ENCODE measurements around the gene VAV3. TPM values are rescaled to one million over a fixed set of nuclear protein-coding genes. Genes with fewer than 3 reads are reported as not detected.
A peak's percentile ranks its signal among the peaks of the same experiment; 100 is the strongest.

The VAV3 gene
- total RNA-seq, 4 donors from 2014 or later: 117 to 239 (median 135) TPM

DNA sequence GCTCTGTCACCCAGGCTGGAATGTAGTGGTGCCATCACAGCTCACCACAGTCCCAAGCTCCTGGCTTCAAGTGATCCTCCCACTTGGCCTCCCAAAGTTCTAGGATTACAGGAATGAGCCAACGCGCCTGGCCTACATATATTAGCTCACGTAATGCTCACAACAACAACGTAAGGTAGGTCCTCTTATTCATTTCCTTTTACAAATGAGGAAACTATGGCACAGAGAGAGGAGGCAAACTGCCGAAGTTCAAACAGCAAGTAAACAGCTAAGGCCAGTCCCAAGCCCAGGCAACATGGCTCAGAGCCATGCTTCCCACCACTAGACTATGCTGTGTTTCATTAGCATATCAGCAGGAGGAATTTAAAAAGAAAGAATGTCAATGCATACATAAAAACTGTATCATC lies 284.4 kb downstream of the VAV3 start:
- H3K27me3 ChIP-seq: no peaks in the 10 kb centered on the region
- H3K4me1 ChIP-seq: peaks cover 53% of the 10 kb centered on the region
- DNase-seq (ENCODE audit: low spot score in 2 of 2): no peak
- no peaks in the 10 kb centered on the region for H3K36me3 ChIP-seq
- H3K27ac ChIP-seq: peak overlapping the region; percentile 35
- H3K4me3 ChIP-seq: no peak overlapping the region
- WGBS: 61% methylated on average over 5 of the region's 5 CpGs
- no peaks in the 10 kb centered on the region for H3K9me3 ChIP-seq
- TF ChIP-seq POLR2A (IDR thresholded peaks at IDR 0.05): no peak
- TF ChIP-seq EP300 (IDR thresholded peaks at IDR 0.05): no peak
- no peak for TF ChIP-seq POLR2AphosphoS5 (IDR thresholded peaks at IDR 0.05)
- TF ChIP-seq, protein P1, sequence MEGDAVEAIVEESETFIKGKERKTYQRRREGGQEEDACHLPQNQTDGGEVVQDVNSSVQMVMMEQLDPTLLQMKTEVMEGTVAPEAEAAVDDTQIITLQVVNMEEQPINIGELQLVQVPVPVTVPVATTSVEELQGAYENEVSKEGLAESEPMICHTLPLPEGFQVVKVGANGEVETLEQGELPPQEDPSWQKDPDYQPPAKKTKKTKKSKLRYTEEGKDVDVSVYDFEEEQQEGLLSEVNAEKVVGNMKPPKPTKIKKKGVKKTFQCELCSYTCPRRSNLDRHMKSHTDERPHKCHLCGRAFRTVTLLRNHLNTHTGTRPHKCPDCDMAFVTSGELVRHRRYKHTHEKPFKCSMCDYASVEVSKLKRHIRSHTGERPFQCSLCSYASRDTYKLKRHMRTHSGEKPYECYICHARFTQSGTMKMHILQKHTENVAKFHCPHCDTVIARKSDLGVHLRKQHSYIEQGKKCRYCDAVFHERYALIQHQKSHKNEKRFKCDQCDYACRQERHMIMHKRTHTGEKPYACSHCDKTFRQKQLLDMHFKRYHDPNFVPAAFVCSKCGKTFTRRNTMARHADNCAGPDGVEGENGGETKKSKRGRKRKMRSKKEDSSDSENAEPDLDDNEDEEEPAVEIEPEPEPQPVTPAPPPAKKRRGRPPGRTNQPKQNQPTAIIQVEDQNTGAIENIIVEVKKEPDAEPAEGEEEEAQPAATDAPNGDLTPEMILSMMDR (IDR thresholded peaks at IDR 0.05): no peak

GRCh38 chr1:107679411-107679953 lies 285.5 kb downstream of the VAV3 start:
- Histone ChIP-seq H3K27ac (peak overlapping the region; percentile 1), H3K4me3 (no peak overlapping the region), H3K4me1 (peaks cover 53% of the 10 kb centered on the region), H3K9me3 (no peaks in the 10 kb centered on the region), H3K36me3 (peaks cover 5% of the 10 kb centered on the region), H3K27me3 (no peaks in the 10 kb centered on the region)
- TF ChIP-seq POLR2AphosphoS5 (IDR thresholded peaks at IDR 0.05) (no peak), POLR2A (IDR thresholded peaks at IDR 0.05) (no peak), EP300 (IDR thresholded peaks at IDR 0.05) (no peak)
- TF ChIP-seq, protein P1 (IDR thresholded peaks at IDR 0.05): no peak
- 56% methylated on average over 2 of the region's 2 CpGs for WGBS
- no peak for DNase-seq (ENCODE audit: low spot score in 2 of 2)

- Histone ChIP-seq H3K27me3 (no peaks in the 10 kb centered on the region), H3K36me3 (peaks cover 6% of the 10 kb centered on the region), H3K27ac (no peak overlapping the region), H3K9me3 (no peaks in the 10 kb centered on the region), H3K4me1 (peaks cover 50% of the 10 kb centered on the region), H3K4me3 (no peak overlapping the region)
- no peak for DNase-seq (ENCODE audit: low spot score in 2 of 2)
- WGBS: 78% methylated on average over 2 of the region's 2 CpGs
- TF ChIP-seq POLR2AphosphoS5 (IDR thresholded peaks at IDR 0.05) (no peak), EP300 (IDR thresholded peaks at IDR 0.05) (no peak), POLR2A (IDR thresholded peaks at IDR 0.05) (no peak)
- TF ChIP-seq, protein P1 (IDR thresholded peaks at IDR 0.05): no peak
These were observed 286.0 kb downstream of the VAV3 start for GRCh38 chr1:107678993-107679392.

- WGBS: 57% methylated on average over 3 of the region's 3 CpGs
- Histone ChIP-seq H3K36me3 (peaks cover 6% of the 10 kb centered on the region), H3K4me1 (peaks cover 45% of the 10 kb centered on the region), H3K9me3 (no peaks in the 10 kb centered on the region), H3K27me3 (no peaks in the 10 kb centered on the region), H3K4me3 (peak overlapping the region; percentile 10), H3K27ac (peak overlapping the region; percentile 51)
- no peak for DNase-seq (ENCODE audit: low spot score in 2 of 2)
- peak in 1 of 3 donors; percentile 17 for TF ChIP-seq POLR2AphosphoS5 (IDR thresholded peaks at IDR 0.05)
- TF ChIP-seq POLR2A (IDR thresholded peaks at IDR 0.05): no peak
These were observed 287.3 kb downstream of the VAV3 start for GRCh38 chr1:107677697-107678096.

DNA sequence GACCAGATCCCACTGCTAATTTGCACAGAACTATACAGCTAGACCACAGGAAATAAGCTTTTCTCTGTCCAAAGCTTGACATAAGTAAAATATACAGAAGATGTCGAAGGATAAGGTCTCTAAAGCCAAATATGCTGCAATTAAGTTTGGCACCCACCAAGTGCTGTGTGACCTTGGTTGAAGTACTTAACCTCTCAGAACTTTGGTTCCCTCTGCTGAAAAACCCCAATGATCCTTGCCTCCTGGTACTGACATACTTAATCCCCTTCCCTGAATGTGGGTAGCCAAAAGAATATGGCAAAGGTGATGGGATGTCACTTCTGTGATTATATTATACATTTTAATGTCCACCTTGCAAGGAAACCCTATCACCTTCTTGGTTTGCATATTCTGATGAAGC lies 290.5 kb downstream of the VAV3 start:
- H3K9me3 ChIP-seq: no peaks in the 10 kb centered on the region
- H3K27ac ChIP-seq: no peak overlapping the region
- 82% methylated on average over 1 of the region's 1 CpG for WGBS
- TF ChIP-seq POLR2AphosphoS5 (IDR thresholded peaks at IDR 0.05): no peak
- TF ChIP-seq, protein P1 (IDR thresholded peaks at IDR 0.05): no peak
- no peak for TF ChIP-seq EP300 (IDR thresholded peaks at IDR 0.05)
- no peak for TF ChIP-seq POLR2A (IDR thresholded peaks at IDR 0.05)
- DNase-seq (ENCODE audit: low spot score in 2 of 2): no peak
- H3K27me3 ChIP-seq: no peaks in the 10 kb centered on the region
- H3K4me1 ChIP-seq: peaks cover 50% of the 10 kb centered on the region
- H3K36me3 ChIP-seq: peaks cover 6% of the 10 kb centered on the region
- no peak overlapping the region for H3K4me3 ChIP-seq

DNA sequence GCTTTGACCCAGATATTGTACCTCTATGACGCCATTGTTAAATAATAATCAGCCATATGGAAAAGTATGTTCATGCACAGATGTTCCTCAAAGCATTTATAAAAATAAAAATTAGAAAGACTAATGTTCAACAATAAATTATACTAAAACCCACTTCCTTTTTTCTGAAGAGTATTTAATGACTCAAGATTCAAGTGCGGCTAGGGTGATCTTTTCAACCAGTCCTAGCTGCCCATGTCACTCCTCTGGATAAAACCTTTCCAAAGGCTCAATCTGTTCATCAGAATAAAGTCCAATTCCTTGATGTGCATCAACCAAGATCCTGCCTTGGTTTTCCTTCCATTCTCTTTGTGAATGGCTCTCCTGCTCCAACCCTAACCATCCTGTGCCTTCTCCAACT lies 292.0 kb downstream of the VAV3 start:
- WGBS: 89% methylated on average over 2 of the region's 2 CpGs
- TF ChIP-seq, protein P1 (IDR thresholded peaks at IDR 0.05): no peak
- TF ChIP-seq POLR2AphosphoS5 (IDR thresholded peaks at IDR 0.05): no peak
- TF ChIP-seq POLR2A (IDR thresholded peaks at IDR 0.05): no peak
- no peak for TF ChIP-seq EP300 (IDR thresholded peaks at IDR 0.05)
- H3K4me3 ChIP-seq: no peak overlapping the region
- H3K36me3 ChIP-seq: peaks cover 6% of the 10 kb centered on the region
- no peak for DNase-seq (ENCODE audit: low spot score in 2 of 2)
- no peak overlapping the region for H3K27ac ChIP-seq
- no peaks in the 10 kb centered on the region for H3K27me3 ChIP-seq
- H3K9me3 ChIP-seq: no peaks in the 10 kb centered on the region
- peaks cover 54% of the 10 kb centered on the region for H3K4me1 ChIP-seq
